ENCODE results near the gene TUBA4B.

GRCh38 chr2:219214141-219214540 is 38.9 kb upstream of the TUBA4B start:
- TF ChIP-seq CTCF (conservative IDR thresholded peaks at IDR 0.05; ENCODE audit: low read length) (no peak), EZH2phosphoT487 (IDR thresholded peaks at IDR 0.05; ENCODE audit: borderline replicate concordance, low read depth, low read length) (no peak)
